HG03175 (cell line): ENCODE measurements around the gene MLLT3.

Source experiments
- ATAC-seq: cut with Tn5 transposase; IDR thresholded peaks from one replicate; pipeline ENCODE4 v1.9.1; 2021; ENCODE audit warnings: mild to moderate bottlenecking, moderate library complexity; ENCODE audit not compliant: unreplicated experiment

Gene MLLT3

DNA sequence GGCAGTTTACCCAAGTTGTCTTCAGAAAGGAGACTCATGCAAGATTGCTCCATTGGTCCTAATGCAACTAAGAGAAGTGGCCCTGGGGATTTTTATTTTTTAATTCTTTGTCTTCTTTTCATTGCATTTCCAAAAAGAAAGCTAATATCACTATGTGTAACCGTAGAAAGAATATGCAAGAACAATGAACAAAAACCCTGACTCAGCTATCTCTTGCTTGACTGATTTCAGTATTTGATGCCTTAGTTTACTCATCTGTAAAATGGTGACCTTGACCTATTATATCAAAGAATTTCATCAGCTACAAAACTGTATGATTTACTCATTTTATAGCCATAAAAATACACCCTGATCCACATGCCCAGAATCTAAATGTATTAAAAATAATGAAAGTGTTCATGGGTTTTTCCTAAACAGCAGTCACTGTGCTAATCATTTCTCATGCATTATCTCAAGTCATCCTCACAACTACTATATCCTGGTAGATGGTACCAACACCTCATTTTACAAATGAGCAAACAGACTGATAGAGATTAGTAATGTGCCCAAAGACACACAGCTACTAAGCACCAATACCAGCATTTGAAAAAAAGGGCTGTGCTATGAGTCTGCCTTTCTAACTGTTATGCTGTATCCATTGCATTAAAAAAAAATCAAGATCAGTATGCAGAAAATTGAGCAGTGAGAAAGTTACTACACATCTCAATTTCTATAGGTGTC, 185.7 kb downstream of the MLLT3 start:
- no peak for ATAC-seq

DNA sequence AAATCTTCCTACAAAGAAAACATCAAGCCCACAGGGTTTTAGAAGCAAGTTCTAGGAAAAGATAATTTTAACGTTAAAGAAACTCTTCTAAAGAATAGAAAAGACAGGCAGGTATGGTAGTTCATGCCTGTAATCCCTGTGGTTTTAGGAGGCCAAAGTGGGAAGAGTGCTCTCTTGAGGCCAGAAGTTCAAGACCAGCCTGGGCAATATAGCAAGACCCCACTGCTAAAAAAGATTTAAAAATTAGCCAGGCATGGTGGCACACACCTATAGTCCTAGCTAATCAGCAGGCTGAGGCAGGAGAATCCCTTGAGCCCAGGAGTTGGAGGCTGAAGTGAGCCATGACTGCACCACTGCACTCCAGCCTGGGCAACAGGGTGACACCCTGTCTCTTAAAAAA, 193.3 kb downstream of the MLLT3 start:
- no peak for ATAC-seq

DNA sequence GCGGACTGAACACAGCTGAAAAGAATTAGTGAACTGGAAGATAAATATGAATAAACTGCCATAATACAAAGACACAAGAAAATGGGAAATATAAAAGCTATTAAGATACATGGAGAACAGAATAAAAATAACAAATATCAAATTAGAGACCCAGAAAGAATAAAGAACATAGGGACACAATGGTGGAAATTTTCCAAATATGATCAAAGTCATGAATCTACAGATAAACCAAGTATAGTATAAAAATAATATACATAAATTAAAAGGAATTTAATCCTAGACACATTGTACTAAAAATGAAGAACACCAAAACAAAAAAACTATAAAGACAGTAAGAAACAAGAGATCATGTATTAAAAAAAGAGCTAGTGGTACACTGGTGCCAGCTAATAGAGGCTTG, 194.9 kb downstream of the MLLT3 start:
- no peak for ATAC-seq

DNA sequence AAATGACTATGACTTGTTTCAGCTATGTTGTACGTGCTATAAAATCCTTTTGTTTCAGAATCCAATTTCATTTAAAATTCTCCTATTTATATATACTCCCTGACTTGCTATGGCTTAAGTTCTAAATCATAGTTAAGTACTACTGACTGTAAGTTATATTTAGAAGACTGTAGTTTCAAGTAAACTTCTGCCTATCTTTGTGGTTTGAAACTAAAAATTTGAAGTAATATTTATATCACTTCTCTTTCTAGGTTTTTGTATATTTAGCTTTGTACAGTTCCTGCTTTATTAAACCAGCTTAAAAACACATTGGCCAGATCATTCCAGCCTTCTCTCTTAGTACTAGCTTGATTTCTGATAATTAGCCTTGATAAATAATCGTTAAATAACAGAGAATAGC, 196.3 kb downstream of the MLLT3 start:
- ATAC-seq, result peak; percentile 68

DNA sequence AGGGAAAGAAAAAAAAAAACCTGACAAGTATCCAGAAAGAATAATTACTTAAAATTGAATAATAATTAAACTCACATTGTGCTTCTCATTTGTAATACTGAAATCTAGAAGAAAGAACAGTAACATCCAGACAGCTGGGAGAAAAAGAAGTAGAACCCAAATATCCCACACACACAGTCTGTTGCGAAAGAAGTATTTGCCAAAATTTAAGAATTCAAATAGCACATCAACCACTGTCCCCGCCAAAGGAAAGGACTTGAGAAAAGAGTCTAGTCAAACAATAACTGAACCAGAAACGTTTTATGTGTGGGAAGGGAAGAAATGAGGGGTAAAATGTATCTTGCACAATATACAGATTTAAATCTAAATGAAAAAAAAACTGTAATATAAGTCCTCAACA, 202.8 kb downstream of the MLLT3 start:
- no peak for ATAC-seq

DNA sequence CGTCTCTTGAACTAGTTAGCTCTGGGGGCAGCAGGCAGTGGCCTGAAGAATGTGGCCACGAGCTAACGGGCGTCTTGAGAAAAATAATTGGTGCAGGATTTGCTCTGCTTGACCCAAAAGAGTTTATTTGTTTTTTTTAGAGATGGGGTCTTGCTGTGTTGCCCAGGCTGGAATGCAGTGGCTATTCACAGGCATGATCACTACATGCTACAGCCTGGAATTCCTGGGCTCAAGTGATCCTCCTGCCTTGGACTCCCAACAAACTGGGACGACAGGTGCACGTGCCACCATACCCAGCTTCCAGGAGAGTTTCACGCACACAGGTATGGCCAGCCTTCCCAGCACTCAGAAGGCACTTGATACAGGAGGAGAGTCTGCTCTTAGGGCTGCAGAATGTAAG, 203.8 kb downstream of the MLLT3 start:
- no peak for ATAC-seq

DNA sequence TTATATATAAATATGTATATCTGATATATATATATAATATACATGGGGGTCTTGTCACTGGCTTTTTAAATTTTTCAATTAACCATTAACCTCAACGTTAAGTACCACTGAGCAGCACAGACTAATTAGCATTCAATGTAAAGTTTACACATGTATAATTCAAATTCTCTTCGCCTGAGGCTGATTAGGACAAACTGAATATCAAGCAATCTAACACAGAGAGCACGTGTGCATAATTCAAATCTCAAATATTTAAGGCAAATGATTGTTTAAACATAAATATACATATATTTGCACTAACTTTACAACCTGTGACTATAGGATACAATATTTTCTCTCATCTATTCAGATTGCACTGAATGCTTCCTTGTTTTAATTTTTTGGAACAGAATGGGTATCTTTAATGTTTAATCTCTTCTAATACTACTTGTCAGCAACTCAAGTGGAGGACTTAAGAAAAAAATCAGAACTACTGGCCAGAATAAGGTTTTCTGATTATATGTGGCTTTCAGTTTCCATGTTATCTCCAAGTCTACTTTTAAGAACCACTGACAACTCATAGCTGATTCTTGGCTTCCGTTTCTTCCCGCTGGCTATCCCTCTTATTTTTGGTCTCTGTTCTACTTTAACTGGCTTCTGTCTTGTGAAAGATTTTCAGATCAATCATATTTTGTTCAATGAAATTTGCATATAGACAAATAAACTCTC, 204.8 kb downstream of the MLLT3 start:
- ATAC-seq, result no peak

DNA sequence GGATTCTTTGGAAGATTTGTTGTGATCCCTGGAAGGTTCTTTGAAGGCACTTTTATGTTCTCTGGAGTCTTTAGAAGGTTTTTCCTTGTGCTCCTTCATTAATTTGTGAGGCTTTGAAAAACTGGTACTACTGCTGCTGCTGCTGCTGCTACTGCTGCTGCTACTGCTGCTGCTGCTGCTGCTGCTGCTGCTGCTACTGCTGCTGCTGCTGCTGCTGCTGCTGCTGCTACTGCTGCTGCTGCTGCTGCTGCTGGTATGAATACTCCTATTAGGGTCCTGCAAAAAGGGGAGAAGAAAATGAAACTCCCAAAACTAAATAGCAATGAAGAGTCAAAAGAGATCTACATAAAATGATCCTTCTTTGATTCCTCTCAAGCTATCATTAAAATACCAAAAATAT, 208.1 kb downstream of the MLLT3 start:
- ATAC-seq, result no peak

DNA sequence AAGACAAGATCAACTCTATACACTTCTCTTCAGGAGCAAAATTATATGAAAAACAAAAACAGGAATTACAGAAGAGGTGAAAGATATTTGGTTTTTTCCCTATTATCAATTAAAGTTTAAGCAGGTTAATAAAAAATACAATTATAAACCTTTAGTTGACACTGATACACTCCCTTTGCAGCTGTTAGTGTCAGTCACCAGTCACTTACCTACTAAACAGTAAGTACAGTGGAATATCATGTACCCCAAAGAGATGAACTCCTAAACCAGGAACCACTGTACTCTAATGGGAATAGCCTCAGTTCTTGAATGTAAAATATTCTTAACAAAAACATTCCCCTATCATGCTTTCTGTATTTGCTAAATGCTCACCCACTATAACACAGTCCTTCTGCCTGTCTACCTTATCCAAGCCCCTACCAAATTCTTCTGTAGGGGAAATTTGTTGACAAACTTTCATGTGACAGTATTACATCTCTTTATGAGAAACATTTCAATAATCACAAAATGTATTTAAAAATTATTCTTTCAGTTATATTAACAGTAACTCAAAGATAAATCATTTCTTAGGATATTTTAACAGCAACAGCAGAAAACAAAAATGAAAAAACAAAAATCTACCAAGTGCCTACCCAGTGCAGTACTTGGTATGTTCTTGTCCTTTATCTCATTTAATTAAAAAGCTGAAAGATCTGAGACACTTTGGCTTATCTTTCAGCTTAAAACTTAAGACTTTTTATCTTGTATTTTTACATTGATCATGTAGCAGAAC, 212.8 kb downstream of the MLLT3 start:
- no peak for ATAC-seq

DNA sequence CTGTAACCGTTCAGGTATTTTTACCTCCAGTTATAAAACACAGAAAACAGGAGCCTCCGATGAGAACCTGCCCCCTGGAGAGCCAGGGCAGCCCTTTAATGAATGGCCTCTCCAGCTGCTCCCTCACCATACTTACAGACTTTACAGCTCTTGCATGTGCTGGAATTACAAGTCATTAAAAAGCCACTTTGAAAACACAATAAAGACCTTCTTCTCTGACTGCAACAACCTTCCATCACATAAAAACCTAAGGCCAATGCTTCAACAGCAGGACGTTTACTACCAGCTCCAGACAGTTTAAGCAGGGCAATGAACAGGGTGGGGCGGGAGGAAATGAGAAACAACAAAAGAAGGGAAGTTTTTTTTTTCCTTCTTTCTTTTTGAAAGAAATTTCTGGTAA, 213.8 kb downstream of the MLLT3 start:
- no peak for ATAC-seq

DNA sequence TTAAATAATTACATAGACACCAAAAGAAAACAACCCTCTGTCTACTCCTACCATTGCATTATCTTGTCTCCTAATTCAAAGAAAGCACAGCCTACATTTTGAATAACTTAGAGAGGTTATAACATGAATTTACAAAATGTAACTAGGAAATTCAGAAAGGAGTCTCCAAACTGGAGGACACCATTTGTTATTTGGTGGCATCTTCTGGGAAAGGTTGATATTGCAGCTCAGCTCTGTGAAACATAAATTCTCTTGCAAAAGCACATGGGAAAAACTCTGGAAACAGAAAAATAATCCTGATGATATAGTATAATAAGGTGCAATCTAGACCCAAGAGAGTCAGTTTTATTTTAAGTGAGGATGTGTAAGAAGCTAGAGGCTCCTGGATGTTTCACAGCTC, 215.3 kb downstream of the MLLT3 start:
- no peak for ATAC-seq

DNA sequence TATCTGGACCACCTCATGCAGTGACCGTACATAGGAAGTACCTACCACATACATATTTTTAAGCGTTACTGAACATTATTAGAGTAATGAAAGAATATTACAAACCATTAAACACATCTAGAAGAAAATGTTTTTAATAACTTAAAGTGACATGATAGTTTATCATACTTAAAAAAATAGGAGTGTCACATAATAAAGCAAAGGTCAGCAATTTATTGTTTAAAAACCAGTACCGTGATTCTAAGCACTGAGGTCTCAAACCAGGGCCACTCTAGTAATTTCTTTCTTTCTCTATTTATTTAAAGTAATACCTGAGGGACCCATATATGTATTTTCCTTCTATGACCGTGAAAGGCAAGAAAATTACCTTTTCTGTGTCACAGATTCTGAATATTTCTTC, 216.0 kb downstream of the MLLT3 start:
- ATAC-seq, result no peak

DNA sequence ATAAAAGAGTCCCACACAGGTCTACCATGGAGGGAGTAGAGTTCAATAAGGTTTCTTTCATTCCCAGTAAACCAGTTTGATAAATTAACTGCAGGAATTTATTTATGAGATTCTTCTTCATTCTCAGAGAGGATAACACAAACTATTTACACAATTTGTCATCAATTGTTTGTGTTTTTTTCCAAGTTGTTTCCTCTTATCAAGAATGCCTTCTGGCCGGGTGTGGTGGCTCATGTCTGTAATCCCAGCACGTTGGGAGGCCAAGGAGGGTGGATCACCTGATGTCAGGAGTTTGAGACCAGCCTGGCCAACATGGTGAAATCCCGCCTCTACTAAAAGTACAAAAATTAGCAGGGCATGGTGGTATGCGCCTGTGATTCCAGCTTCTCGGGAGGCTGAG, 216.7 kb downstream of the MLLT3 start:
- no peak for ATAC-seq

DNA sequence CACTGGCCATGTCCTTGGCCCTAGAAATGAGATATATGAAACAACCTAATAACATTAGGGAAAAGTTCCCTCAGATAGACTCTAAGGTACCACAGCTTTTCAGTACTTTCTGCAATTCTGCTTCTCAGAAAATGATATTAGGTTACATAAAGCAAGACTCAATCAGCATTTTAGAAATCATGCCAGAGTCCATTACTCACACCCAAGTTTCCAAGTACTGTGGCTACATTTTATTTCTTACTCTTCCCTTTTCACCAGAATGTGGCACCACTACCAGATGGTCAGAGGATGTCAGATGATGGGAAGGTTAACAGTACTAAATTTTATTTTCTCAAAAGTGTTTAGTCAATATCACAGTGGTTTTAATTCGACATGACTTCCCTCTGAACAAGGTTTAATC, 217.2 kb downstream of the MLLT3 start:
- no peak for ATAC-seq

DNA sequence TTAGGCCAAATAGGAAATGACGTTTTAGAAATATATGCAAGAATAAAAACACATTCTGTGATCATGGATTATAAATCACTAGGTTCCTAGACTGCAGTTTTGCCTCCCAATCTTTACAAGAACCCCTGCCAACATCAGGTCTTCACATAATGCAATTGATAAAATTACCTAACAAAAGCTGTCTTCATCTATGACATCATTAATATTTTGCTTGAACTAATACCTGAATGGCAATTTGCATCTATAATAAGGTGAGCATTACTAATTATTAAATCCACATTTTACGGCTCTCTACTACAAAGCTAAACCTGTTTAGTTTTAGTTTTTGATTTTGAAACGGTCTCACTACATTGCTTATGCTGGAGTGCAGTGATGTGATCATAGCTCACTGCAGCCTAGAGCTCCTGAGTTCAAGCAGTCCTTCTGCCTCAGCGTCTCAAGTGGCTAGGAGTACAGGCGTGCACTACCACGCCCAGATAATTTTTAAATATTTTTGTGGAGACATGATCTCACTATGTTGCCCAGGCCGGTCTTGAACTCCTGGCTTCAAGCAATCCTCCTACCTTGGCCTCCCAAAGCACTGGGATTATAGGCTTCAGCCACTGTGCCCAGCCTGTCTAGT, 218.0 kb downstream of the MLLT3 start:
- no peak for ATAC-seq

DNA sequence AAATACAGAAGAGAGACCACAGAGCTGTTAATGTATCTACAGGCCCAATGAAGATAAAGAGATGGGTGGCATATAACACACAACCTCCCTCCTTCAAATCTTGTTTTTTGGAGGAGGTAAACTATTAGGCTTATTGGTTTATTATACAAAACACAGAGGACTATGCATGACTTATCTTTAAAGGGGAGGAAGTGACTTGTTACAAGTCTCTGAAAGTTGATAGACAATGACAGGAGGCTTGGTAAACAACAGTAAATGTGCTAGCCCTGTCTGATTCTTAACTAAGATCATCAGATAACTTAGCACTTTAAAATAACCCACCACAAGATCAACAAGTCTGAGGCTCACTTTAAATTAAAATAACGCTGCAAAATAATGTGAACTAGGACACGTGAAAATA, 219.0 kb downstream of the MLLT3 start:
- no peak for ATAC-seq

DNA sequence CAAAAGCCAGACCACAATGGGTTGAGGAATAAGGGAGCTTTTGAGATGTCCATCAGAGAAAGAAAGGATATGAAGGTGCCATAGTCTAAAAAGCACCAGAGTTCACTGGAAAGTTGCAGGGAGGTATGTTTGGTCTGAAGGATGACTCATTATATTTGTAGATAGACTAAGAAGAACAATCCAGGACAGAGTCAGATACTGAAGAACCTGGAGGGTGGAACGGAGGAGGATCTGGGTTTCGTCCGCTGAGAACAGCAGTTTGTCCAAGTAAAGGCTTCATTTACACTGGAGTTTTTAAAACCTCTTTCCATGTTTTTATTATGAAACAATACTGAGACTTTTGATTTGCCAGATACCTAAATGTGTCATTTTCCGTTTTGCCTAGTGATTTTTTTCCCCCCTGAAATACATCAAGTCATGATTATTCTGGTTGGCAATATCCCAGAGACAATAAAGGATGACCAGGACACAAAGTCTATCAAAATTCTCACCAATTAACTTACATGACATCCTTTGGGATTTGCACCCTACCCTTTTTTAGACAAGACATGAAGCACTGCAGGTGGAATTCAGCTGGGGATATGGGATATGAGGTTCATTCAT, 219.9 kb downstream of the MLLT3 start:
- no peak for ATAC-seq

DNA sequence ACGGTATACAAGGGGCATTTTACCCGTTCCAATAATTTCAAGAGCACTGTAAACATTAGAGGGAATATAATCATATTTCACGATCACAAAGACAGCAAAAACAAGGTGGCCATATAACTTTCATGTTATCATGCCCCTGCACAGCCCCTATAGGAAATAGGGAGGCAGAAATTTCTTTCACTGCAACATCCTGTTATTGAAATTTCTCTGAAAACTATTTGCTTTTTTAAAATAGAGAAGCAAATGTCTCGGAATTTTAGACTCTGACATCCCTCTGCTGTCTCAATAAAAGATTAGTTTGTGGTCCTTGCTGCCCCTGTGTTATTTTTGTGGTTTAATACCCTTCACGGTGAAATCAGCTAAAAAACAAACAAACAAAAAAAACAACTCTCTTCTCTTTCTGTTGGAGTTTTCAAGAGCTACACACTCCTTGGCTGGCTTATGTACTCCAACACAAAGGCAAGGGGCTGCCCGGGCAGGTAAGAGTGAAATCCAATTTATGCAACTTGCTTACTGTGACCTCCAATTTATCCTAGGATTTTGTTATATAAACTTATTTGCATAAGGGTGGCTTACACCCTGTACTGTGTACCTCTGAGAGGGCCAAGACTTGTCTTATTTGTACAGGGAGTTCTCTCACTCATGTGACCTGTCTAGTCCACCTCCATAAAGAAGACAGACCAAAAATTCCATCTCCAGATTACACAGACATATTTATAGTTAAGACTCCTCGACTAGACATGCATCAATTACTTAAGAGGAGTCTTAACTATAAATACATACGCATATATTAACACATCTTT, 223.6 kb downstream of the MLLT3 start:
- ATAC-seq, result no peak

DNA sequence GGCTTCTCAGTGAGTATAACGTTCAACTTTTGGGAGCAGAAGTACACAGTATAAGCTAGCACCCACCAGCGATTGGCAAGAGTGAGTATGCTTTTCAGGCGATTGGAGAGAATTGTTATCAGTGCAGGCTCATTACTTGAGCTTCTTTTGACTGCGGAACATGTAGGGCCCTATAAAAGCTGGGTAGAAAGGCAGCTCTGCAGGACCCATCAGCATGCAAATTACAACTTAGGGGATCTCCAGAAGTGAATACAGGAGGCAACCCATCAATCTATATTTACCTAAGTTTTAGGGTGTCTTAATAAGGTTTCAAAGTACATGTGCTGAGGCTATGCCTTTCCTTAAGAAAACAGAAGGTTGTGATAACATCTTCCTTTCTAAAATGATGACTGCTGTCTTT, 225.0 kb downstream of the MLLT3 start:
- ATAC-seq, result no peak

DNA sequence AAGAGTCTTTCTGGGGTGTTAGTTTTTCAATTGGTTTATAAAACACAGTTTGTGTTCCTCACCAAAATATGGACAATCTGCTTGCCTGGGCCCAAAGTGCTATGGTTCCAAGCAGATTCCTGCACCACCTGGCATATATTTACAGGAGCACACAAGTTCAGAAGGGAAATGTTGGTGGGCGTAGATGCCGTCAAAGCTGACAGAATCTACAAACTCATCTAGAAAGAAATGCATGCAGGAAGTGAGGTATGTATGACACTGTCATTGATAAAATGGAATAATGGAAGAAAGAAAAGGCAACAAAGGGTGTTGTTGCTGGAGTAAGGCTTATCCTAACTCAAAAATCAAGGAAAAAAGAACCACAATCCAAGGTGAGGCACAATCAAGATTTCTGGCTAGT, 225.8 kb downstream of the MLLT3 start:
- no peak for ATAC-seq
